Kidney (tissue), 14 donors: Measurements from ENCODE around the gene MAP3K19. TPM values are rescaled to one million over a fixed set of nuclear protein-coding genes. Genes with fewer than 3 reads are reported as not detected.

ENCODE experiments used
- DNase-seq, 5 donors: peaks; one replicate each; pipeline ENCODE4 v3.0.0-alpha.2; 2013 to 2020
- FAIRE-seq: peaks from 2 replicates; lab custom pipeline; 2012; peaks lifted over from hg19 to GRCh38; lab: Jason Lieb, UNC
- H3K27ac ChIP-seq, 2 donors: one replicate each; pipeline ENCODE4 v1.7.0; 2013; ENCODE audit warnings: low read depth in 2 of 2, low read length in 2 of 2, inconsistent platforms in 1 of 2
- H3K27me3 ChIP-seq: one replicate; pipeline ENCODE4 v1.7.1; 2013; ENCODE audit warnings: low read length, inconsistent platforms; ENCODE audit not compliant: control insufficient read depth, insufficient read depth
- H3K36me3 ChIP-seq, 3 donors: one replicate each; pipeline versions ENCODE4 v1.7.0 to v1.7.1; 2013; ENCODE audit warnings: low read length in 3 of 3, control low read depth in 1 of 3, inconsistent platforms in 1 of 3; ENCODE audit not compliant: insufficient read depth in 3 of 3, control insufficient read depth in 2 of 3
- H3K4me1 ChIP-seq, 3 donors: one replicate each; pipeline versions ENCODE4 v1.7.0 to v1.7.1; 2013; ENCODE audit warnings: low read length in 3 of 3, inconsistent platforms in 1 of 3, low read depth in 1 of 3; ENCODE audit not compliant: control insufficient read depth in 2 of 3, insufficient read depth in 2 of 3
- H3K4me3 ChIP-seq, 3 donors: one replicate each; pipeline versions ENCODE4 v1.7.0 to v1.8.1; 2013; ENCODE audit warnings: low read length in 3 of 3, control low read depth in 1 of 3, inconsistent platforms in 1 of 3
- H3K9ac ChIP-seq, 3 donors: one replicate each; pipeline versions ENCODE4 v1.7.0 to v1.7.1; 2013; ENCODE audit warnings: low read length in 3 of 3, control low read depth in 1 of 3, inconsistent platforms in 1 of 3
- H3K9me3 ChIP-seq, 3 donors: one replicate each; pipeline versions ENCODE4 v1.7.0 to v1.7.1; 2013; ENCODE audit warnings: low read length in 3 of 3, control low read depth in 1 of 3, inconsistent platforms in 1 of 3; ENCODE audit not compliant: control insufficient read depth in 2 of 3, insufficient read depth in 1 of 3
- intact Hi-C: fragments of 100-400 bp; cut with DNase I; formaldehyde crosslinking; loops from one replicate; pipeline ENCODE4 v1.11.1; 2022
- polyA plus RNA-seq: library from polyadenylated mRNA; stranded (reverse); fragments of 350-450 nt; fragmentation: Illumina TruSeq; extraction: RNeasy Lipid Tissue Mini Kit (QIAGEN cat#74804); gene quantifications from one replicate; pipeline ENCODE4 v1.2.3, GENCODE V29; 2014; ENCODE audit warnings: low read depth, low replicate concordance; ENCODE audit not compliant: insufficient read depth
- total RNA-seq: library from RNA; stranded (reverse); fragmentation: NEBNext Ultra II Directional; extraction: Animal tissue kit (Norgen Biotek cat#: 25700); gene quantifications from one replicate; pipeline ENCODE4 v1.2.1, GENCODE V29; 2021
- TF ChIP-seq, protein P1 (sequence below): IDR thresholded peaks from 3 replicates; pipeline ENCODE4 v1.5.1; 2012; ENCODE audit warnings: mild to moderate bottlenecking, moderate library complexity, borderline replicate concordance; ENCODE audit not compliant: insufficient read depth; ENCODE audit errors: extremely low read depth
- donor health status: control.
- donor health status: control.
- donor health status: control.
- donor health status: control.
- donor health status: control.
- donor health status: DM: yes; HTN: yes; CAD: no.
- donor health status: Normal renal cell carcinoma (clear cell type).

The MAP3K19 gene
- total and polyA plus RNA-seq, 2 donors from 2014 or later: not detected

GRCh38 chr2:134943540-134943939 lies 103.7 kb downstream of the MAP3K19 start:
- no peak for FAIRE-seq
- Histone ChIP-seq H3K4me1 (no peaks in the 10 kb centered on the region), H3K27ac (no peak overlapping the region), H3K4me3 (no peak overlapping the region), H3K9me3 (no peaks in the 10 kb centered on the region), H3K9ac (no peak overlapping the region), H3K27me3 (no peaks in the 10 kb centered on the region), H3K36me3 (peaks cover 0 to 14% (median 12%) of the 10 kb centered on the region in 3 donors)
- intact Hi-C loops: no loop called here
- no peak for DNase-seq
- TF ChIP-seq, protein P1, sequence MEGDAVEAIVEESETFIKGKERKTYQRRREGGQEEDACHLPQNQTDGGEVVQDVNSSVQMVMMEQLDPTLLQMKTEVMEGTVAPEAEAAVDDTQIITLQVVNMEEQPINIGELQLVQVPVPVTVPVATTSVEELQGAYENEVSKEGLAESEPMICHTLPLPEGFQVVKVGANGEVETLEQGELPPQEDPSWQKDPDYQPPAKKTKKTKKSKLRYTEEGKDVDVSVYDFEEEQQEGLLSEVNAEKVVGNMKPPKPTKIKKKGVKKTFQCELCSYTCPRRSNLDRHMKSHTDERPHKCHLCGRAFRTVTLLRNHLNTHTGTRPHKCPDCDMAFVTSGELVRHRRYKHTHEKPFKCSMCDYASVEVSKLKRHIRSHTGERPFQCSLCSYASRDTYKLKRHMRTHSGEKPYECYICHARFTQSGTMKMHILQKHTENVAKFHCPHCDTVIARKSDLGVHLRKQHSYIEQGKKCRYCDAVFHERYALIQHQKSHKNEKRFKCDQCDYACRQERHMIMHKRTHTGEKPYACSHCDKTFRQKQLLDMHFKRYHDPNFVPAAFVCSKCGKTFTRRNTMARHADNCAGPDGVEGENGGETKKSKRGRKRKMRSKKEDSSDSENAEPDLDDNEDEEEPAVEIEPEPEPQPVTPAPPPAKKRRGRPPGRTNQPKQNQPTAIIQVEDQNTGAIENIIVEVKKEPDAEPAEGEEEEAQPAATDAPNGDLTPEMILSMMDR: no peak

DNA sequence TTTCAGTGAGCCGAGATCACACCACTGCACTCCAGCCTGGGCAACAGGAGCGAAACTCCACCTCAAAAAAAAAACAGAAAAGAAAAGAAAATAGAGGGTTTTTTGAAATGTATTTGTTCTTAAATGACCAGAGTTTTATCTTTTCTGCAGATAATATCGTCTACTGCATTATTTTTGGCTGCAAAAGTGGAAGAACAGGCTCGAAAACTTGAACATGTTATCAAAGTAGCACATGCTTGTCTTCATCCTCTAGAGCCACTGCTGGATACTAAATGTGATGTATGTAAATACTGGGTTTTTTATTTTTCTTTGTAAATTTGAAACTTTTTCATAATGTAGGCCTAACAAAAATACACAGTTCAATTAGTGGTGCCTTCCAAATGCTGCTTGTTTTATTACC lies 110.6 kb downstream of the MAP3K19 start:
- Histone ChIP-seq H3K4me3 (no peak overlapping the region), H3K9me3 (no peaks in the 10 kb centered on the region), H3K27ac (no peak overlapping the region), H3K4me1 (peaks cover 0 to 15% (median 12%) of the 10 kb centered on the region in 3 donors), H3K9ac (no peak overlapping the region), H3K36me3 (peaks cover 2 to 9% (median 3%) of the 10 kb centered on the region in 3 donors), H3K27me3 (no peaks in the 10 kb centered on the region)
- no peak for DNase-seq
- TF ChIP-seq, protein P1: no peak
- FAIRE-seq: no peak
- intact Hi-C loops: no loop called here

- H3K9ac ChIP-seq: no peak overlapping the region
- no peaks in the 10 kb centered on the region for H3K9me3 ChIP-seq
- peak overlapping the region in 1 of 3 donors; percentile 14 for H3K4me3 ChIP-seq
- intact Hi-C loops: no loop called here
- peaks cover 0 to 15% (median 12%) of the 10 kb centered on the region in 3 donors for H3K4me1 ChIP-seq
- no peak for FAIRE-seq
- peaks cover 2 to 3% (median 2%) of the 10 kb centered on the region in 3 donors for H3K36me3 ChIP-seq
- no peak overlapping the region for H3K27ac ChIP-seq
- TF ChIP-seq, protein P1: no peak
- no peaks in the 10 kb centered on the region for H3K27me3 ChIP-seq
- DNase-seq: no peak
Observed at GRCh38 chr2:134934641-134935040, 112.6 kb downstream of the MAP3K19 start.

- FAIRE-seq (no peak), DNase-seq (no peak)
- Histone ChIP-seq H3K4me1 (peaks cover 0 to 15% (median 12%) of the 10 kb centered on the region in 3 donors), H3K27ac (no peak overlapping the region), H3K9ac (no peak overlapping the region), H3K4me3 (no peak overlapping the region), H3K9me3 (no peaks in the 10 kb centered on the region), H3K27me3 (no peaks in the 10 kb centered on the region), H3K36me3 (peaks cover 2 to 3% (median 2%) of the 10 kb centered on the region in 3 donors)
- intact Hi-C loops: no loop called here
- TF ChIP-seq, protein P1: no peak
Observed at GRCh38 chr2:134934150-134934549, 113.1 kb downstream of the MAP3K19 start.
